Hepatic stellate cell (primary cell): ENCODE results near the gene CFDP1.
"Not testable (repeated sequence)": the region's sequence is repeated elsewhere in the genome, so short reads cannot be mapped to it uniquely, and the experiment has no call there.

Experiments used
- DNase-seq: peaks from one replicate; pipeline ENCODE4 v3.0.0; 2011; ENCODE audit warnings: low spot score

CFDP1 gene

DNA sequence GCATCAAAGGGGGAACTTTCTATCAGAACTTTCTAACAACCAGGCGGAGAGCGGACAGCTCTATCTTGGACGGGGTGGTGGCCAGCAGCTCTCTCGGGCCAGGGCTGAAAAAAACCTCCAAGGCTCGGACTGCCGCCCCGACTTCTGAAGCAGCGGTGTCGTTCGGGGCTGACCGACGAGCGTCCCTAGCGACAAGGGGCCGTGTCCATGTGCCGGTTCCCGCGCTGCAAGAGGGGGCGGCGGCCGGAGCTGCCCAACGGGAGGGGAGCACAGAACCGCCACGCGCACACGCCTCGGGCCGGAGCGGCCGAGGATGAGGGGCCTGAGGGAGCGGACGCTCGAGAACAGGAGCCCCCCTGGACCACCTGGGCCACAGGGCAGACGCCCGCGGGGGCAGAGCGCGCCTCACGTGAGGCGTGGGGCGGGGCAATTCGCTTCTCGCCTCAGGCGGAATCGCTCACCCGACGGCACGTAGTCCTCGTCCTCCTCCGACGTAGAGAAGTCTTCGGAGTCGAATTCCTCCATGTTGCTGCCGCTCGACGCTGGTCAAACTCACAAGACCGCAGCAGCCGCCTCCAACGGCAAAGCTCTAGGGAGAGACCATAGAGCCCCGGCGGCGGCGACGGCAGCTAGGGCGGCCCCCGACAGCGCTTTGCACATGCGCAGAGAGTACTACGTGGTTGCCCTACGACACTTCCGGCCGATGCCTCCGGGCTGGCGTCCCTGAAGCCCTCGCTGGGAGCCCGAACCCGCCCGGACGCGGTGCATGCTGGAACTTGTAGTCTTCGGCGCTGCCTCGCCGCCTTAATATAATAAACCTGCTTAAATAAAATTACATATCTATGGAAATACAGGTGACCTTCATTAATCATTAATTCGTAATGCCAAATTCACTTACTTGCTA lies at the start of gene CFDP1:
CFDP1 (minus strand) TSS at position 676 of the 904 bp plus-strand sequence; CDS start at position 525, 151 bp downstream.
- peak; percentile 98 for DNase-seq

DNA sequence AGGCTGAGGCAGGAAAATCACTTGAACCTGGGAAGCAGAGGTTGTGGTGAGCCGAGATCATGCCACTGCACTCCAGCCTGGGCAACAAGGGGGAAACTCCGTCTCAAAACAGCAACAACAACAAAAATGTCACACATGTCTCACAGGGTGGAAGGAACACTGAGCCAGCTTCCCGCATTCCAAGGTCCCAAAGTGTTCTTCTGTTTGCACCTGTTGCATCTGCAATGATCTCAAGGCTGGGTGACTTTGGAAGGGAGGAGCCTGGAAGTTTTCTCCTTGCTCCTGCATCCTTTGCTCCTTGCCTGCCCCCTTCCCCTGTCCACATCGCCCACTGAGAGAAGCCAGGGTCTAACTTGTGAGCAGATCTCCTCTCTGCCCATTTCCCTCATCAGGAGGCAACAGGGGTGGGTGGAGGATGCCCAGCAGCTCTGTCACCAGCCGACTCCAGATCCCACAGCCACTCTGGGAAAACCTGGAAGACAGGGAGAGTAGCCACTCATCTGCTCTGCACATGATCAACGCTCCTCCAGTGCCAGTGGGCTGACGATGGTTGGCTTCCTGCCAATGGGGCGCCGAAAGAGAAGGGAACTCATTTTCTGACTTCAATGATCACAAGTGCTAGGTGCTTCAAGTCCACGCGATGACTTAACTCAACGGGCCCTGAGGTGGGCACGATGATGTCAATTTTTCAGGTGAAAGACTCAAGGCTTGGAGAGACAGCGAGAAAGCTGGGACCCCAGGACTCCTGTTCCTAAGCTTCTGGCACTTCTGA lies 49.3 kb upstream of the CFDP1 start:
- DNase-seq = no peak

DNA sequence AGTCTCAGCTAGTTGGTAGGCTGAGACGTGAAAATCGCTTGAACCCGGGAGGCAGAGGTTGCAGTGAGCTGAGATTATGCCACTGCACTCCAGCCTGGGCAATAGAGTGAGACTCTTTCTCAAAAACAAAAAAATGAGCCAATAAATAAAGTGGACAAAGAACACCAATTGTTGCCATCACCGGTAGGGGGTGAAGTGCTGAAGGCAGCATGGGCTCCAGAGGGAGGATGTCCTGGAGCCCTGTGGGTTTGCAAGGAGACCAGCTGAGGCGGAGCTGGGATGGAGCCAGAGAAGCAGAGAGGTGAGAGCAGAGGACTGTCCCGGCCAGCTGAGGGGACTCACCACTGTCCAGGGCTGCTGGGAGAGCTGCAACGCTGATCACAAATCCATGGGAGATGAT lies 48.2 kb upstream of the CFDP1 start:
- DNase-seq = no peak

DNA sequence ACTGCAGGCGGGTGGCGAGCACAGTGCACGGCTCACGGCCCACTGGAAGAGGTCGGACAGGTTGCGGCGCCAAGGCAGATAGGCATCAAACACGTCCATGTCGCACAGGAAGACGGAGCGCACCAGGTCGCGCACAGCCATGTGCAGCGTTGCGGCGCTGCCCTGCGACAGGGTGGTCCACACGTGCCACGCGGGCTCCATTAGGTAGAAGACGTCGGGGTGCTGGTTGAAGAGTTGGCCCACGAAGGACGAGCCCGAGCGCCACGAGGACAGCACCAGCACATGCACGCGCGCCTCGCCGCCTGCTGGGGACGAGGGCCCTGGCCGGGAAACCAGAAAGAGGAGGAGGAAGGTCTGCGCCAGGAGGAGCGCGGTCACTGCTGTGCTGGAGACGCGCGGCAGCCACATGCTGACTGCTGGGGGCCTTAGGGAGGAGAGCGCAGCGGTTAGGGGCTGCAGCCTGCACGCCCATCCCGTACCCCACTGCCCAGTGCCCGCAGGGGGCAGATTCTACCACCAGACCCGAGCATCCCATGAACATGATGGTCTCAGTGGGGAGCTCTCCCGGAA lies 46.2 kb upstream of the CFDP1 start:
- DNase-seq = no peak

DNA sequence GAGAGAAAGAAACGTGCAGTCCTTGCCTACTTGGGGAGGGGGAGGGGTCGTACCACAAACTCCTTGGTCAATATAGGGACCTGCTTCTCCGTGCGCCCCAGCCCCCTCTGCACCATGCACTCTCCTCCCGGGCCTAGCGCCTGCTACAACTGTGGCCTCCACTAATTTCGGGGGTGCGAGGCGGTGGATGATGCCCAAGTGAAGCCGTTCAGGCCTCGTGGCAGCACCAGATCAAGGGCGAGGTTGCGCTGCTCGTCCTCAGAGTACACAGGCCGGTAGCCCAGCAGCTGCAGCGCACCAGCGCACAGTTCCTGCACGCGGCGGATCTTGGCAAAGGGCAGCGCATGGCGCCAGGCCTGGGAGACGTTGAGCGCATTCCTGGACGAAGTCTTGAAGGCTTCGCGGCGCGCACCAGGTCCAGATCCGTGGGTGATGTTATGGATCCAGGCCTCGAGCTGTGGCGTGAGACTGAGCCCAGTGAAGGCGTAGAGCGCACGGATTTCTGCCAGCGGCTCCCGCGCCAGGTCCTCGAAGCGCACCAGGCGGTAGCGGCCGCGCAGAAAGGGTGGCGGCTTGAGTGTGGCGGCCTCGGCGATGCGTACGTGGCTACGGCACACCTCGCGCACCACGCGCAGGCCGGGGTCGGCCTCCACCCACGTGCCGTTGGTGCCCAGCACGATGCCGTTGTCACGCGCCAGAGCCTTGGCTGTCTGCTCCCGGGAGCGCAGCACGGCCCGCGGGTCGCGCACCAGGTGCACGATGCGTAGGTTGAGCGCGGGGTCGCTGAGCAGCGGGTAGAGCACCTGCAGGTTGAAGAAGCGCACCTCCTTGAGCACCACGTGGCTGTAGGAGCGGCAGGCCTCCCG lies 45.4 kb upstream of the CFDP1 start:
- DNase-seq = no peak

DNA sequence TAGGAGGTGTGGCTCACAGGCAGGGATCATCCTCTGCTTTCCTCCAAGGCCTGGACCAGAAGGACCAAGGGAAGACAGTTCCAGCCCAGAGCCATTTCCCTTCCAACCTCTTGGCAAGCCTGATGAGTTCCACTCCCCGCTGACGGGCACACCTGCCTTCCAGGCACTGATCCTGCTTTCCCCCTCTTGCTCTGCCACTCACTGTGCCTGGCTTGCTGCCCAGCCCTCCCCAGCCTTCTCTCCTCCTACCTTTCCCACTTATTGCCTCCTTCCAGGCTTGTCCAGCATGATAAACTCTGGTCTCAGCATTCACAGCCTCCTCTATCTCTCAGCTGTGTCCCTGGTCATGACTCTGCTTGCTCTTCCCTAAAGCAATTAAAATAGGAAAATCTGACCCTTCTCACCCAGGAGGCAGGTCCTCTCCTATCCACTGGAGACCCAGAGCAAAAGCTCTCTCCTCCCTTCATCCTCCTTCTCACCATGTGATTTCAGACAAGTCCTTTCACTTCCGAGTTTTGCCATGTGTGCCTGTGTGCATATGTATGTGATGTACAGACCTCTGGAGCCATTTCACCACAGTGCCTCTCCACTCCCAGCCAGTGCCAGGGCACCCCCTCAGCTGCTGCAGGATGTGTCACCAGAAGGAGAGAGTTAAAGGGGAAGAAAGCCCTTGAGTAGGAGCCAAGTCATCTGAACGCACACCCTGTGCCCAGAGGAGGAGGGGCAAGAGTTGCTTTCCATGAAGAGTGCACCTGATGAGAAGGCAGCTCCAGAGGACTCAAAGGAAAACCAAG lies 44.6 kb upstream of the CFDP1 start:
- no peak for DNase-seq

DNA sequence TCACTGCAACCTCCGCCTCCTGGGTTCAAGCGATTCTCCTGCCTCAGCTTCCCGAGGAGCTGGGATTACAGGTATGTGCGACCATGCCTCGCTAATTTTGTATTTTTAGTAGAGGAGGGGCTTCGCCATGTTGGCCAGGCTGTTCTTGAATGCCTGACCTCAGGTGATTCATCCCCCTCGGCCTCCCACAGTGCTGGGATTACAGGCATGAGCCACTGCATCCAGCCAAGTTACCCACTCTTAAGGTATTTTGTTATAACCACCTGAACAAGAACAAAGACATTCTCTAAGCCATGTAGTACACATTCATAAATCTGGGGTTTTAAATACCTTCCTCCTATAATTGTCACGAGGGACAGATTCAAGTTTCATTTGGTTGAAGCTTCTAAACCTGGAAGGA lies 43.5 kb upstream of the CFDP1 start:
- no peak for DNase-seq

DNA sequence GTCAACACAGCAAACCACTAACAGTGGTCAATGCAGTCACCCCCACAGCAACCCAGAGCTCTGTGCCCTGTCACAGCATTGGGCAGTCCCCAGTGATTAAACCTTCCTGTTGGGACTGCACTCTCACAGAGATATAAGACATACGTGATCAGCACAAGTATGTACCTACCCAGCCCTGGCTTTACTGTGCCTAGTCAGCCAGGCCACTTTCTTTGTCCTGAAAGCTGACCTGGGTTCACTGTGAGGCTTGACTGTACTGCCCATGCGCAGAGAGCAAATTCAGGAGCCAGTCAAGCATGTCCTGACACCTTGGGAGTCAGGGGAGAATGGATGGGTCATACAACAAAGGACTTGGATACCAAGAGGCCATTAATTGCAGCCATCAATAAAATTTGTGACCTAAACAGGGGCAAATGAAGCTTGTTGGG lies 42.1 kb upstream of the CFDP1 start:
- DNase-seq = no peak

DNA sequence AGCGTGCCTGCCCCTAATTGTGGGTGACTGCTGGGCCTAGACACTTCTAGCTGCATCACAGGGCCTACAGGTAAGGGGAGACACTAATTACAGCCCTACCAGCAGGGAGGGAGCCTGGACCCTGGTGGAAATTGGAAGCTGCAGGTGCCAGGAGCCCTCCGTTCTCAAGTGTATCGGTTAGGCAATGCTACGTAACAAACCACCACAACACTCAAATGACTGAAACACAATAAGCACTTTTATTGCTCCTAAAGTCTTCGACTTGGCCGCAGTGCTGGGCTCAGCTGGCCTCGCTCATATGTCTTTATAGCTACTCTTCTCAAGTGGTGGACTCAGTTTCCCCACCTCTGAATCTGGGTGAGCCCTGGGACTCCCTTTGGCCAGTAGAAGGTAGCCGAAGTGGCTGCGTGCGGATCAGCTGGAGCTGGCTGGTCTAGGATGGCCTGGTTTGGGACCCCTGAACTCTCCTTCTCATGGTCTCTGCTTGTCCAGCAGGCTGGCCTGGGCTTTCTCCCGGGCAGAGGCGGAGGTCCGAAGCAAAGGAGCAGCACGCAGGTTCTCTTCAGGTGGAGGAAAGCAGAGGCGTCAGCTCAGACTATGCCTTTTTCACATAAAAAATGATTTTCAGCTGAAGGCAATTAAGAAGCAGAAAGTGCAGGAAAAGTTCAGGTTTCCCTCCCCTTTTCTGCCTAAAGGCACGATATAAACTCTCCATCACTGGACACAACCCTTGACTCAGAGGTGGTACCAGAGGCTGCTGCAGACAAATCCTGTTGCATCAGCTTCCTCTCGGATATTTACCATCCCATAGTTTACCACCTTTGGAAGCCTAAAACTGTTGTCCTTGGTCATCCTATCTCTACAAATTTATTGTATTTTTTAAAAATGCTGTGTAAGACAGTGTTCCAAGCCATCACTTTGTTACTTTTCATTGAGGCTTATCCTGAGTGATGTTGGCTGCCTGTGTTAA lies 39.9 kb upstream of the CFDP1 start:
- DNase-seq = no peak

DNA sequence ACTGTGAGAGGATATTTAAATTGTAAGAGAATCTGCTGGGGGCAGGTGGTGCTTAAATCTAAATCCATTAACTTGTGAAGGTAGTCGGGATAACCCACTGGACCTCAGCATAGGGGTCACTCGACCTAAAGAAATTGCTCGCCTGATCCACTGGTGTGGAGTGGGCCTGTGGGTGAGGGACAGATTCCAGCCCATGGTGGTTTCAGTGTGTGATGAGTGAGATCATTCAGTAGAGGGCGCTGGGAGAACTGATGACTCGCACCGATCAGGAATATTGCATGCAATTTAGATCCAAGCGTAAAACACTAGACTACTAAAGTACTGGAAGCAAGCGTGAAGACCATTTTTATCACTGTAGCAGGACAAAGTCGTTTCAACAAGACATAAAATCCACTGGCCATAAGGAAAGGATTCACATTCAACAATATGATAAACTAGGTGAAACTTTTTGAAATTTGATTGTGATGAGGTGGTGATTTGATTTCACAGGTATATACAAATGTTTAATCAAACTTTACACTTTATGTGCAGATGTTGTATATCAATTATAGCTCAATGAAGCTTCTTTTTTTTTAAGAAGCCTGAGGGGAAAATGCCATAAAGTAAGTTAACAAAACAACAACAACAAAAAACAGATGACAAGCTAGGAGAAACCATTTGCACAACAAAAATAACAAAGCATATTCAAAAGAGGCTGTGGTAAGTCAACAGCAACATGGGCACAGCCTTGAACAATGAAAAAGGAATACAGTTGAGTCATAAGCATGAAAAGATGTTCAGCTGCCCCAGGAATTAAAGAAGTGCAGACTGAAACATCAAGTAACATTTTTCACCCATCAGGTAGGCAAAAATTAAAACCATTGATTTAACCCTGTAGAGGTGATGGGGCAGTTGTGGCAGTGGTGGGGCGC lies 38.7 kb upstream of the CFDP1 start:
- DNase-seq = peak; percentile 87

DNA sequence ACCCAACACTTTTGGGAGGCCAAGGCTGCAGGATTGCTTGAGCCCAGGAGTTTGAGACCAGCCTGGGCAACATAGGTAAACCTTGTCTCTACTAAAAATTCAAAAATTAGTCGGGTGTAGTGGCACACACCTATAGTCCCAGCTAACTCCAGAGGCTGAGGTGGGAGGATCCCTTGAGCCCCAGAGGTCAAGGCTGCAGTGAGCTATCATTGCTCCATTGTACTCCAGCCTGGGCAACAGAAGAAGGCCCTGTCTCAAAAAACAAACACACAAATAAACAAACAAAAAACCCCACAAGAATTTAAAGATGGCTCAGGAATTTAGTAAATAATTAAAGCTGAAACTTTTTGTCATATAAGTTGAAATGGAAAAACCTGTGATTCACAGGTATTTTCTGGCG lies 33.5 kb upstream of the CFDP1 start:
- DNase-seq = no peak

DNA sequence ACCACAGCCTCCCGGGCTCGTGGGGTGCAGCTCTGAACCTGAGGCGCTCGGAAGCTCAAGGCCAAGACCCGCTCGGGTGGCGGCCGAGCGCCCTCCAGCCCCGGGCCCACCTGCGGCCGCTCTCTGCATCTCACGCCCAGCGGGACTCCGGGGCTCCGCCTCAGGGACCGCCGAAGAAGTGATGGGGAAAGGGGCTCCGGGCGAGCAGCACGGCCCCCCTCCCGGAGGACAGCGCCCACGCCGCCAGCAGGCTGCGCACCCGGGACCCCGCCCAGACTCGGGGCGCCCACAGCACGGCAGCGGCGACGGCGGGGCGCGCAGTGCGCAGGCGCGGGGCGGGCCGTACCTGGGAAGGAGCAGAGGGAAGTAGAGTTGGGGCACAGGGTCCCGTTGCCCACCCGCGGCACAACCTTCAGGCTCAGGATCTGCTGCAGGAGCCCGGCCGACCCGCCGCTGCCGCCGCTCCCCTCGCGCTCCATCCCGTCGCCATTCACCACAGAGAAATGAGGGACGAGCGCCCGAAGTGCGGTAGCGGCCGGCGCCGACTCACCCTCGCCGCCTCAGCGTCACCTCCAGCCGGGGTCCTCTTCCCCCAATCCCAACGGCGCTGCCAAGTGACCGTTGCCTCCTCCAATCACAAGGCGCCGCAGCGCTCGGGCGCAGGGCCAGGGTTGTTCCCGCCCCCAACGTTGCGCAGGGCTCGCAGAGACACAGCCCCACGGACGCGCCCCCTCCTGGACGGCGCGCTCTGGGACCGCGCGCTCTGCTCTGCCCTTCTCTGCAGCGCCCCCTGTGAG lies 31.0 kb upstream of the CFDP1 start, which contains the start of gene TMEM170A:
TMEM170A (minus strand) TSS at position 568 of the 797 bp plus-strand sequence; CDS start at position 479, 89 bp downstream.
- DNase-seq = peak; percentile 99

DNA sequence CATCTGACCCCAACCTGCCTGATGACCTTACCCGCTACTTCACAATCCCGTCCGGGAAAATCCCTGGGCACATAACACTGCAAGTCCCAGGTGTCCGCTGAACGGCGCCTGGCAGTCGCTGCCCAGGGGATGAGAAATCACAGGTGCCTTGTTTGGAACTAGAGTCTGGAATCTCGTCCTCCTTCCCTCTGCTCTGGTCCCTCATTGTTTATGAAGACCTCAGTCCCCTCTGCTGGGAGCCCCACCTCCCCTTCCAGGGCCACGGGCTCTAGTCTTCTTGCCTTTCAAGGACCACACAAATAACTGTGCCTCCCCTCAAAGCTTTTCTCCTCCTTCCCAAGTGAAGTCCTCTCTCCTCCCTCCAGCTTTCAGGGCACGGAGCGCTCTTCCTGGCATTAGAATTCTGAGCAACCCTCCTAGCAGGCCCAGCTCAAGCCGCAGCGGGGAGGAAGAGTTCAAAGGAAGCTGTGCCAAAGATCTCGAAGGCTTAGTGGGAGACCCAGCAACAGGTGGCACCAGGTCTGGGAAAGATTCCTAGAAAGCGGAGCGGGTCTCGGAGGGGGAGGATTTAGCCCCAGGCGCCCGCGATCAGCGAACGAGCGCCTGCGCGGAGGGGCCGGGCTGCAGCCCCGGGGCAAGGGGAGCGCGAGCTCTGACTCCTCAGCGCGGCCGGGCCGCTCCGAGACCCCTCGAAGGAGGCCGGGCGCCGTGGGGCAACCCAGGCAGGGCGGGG lies 30.3 kb upstream of the CFDP1 start:
- not testable (repeated sequence) for DNase-seq

DNA sequence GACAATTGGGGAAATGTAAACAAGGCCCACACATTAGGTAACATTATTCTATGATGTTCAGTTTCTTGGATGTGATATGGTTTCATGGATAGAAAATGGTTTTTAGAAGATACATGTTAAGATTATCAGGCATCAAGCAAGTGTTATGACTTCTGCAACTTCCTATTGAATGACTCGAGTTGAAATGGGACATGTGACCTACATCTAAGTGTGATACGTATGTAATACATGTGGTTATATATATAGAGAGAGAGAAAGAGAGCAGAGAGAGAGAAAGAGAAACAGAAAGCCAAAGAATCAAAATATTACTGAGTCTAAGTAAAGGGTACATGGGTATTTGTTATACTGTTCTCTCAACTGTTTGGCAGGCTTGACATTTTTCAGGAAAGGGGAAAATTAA lies 29.5 kb upstream of the CFDP1 start:
- no peak for DNase-seq

DNA sequence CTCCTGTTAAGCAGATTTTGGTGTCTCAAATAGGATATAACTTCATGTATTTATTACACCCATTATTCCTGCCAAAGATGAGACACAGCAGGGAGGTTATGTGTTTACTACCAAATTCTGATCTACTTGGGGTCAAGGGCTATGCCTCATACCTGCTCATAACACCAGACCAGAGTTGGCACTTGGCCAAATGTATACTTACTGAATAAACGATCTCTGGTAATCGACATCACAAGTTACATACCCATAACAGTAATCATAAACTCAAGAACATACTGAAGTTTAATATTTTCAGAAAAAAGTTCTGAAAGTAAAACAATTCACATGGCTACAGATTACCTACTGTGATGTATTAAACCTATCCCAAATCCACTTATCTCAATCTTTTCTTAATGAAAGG lies 28.3 kb upstream of the CFDP1 start:
- no peak for DNase-seq

DNA sequence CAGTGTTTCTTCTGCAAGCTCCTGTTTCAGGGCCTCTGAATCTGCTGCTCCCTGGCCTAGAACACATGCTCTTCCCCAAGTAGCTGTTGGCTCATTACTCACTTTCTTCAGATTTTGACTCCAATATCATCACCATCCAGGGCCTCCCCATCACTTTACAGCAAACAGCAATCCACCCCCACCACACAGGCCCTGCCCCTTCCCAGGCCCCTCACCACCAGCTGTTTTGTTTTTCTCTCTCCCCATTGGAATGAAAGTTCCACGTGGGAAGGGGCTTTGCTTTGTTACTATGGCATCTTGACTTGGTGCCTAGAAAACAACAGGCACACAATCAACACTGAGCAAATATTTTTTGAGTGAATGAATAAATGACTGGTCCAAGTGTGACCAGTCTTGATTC lies 27.1 kb upstream of the CFDP1 start:
- no peak for DNase-seq

DNA sequence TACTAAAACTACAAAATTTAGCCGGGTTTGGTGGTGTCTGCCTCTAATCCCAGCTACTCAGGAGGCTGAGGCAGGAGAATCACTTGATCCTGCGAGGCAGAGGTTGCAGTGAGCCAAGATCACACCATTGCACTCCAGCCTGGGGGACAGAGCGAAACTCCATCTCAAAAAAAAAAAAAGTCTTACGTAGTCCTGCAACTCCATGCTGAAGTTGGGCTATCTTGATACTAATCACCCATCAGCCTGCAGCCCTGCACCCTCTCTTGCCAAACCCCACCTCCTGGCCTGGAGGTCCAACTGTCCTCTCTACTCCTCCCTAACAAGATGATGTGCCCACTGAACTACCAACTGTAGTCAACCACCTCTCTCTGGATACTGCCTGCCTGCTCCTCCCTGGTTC lies 26.4 kb upstream of the CFDP1 start:
- no peak for DNase-seq
